ENCODE measurements around the gene MTCH1. TPM values are rescaled to one million over a fixed set of nuclear protein-coding genes. Genes with fewer than 3 reads are reported as not detected.
A peak's percentile ranks its signal among the peaks of the same experiment; 100 is the strongest.

The MTCH1 gene
- total RNA-seq, 1 experiment from 2014 or later: 204 TPM

DNA sequence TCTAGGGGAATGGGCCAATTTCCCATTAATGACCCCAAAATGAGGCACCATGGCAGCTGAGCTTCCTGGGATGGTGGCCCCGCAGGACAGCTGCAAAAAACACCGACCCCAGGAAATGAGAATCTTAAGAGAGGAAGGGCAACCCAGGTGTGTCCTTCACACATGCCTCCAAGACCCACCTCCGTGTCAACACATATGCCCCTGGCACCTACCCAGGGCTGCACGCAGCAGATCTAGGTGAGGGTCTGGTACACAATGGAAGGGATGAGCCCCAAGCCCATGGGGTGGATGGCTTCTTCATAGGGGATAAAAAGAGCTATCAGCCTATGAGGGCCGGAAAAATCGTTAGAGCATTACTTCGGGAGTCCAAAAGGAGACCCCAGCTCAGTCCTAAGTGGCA lies 9.5 kb downstream of the MTCH1 start:
- Mint-ChIP-seq H3K27ac (peak overlapping the region; percentile 19; the same call in 1 of the 2 replicates), H3K36me3 (peaks cover 66% of the 10 kb centered on the region), H3K4me1 (peaks cover 14% of the 10 kb centered on the region), H3K27me3 (ENCODE audit: low read depth) (no peaks in the 10 kb centered on the region), H3K9me3 (no peaks in the 10 kb centered on the region), H3K4me3 (no peak overlapping the region)
- no peak for TF ChIP-seq AFF4 (CRISPR knock-in tag; IDR thresholded peaks at IDR 0.05; ENCODE audit: borderline replicate concordance)
- TF ChIP-seq CBFB (CRISPR knock-in tag; IDR thresholded peaks at IDR 0.05; ENCODE audit: low read depth): no peak
- TF ChIP-seq ATF1 (CRISPR knock-in tag; IDR thresholded peaks at IDR 0.05): no peak
- no peak for TF ChIP-seq ZNF512 (CRISPR knock-in tag; IDR thresholded peaks at IDR 0.05; ENCODE audit: borderline replicate concordance)
- no peak for TF ChIP-seq FOXK1 (CRISPR knock-in tag; IDR thresholded peaks at IDR 0.05)
- TF ChIP-seq ESRRA (CRISPR knock-in tag; IDR thresholded peaks at IDR 0.05; ENCODE audit: borderline replicate concordance): no peak
- TF ChIP-seq ZBTB21 (CRISPR knock-in tag; IDR thresholded peaks at IDR 0.05; ENCODE audit: borderline replicate concordance): no peak
- no peak for TF ChIP-seq TEAD1 (CRISPR knock-in tag; IDR thresholded peaks at IDR 0.05)
- TF ChIP-seq ZNF317 (CRISPR knock-in tag; IDR thresholded peaks at IDR 0.05; ENCODE audit: borderline replicate concordance, low read depth): no peak
- TF ChIP-seq RELA (CRISPR knock-in tag; IDR thresholded peaks at IDR 0.05; ENCODE audit: borderline replicate concordance): no peak
- no peak for TF ChIP-seq CREB1 (CRISPR knock-in tag; IDR thresholded peaks at IDR 0.05)
- TF ChIP-seq, protein P1, sequence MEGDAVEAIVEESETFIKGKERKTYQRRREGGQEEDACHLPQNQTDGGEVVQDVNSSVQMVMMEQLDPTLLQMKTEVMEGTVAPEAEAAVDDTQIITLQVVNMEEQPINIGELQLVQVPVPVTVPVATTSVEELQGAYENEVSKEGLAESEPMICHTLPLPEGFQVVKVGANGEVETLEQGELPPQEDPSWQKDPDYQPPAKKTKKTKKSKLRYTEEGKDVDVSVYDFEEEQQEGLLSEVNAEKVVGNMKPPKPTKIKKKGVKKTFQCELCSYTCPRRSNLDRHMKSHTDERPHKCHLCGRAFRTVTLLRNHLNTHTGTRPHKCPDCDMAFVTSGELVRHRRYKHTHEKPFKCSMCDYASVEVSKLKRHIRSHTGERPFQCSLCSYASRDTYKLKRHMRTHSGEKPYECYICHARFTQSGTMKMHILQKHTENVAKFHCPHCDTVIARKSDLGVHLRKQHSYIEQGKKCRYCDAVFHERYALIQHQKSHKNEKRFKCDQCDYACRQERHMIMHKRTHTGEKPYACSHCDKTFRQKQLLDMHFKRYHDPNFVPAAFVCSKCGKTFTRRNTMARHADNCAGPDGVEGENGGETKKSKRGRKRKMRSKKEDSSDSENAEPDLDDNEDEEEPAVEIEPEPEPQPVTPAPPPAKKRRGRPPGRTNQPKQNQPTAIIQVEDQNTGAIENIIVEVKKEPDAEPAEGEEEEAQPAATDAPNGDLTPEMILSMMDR (IDR thresholded peaks at IDR 0.05): no peak
- TF ChIP-seq E2F1 (CRISPR knock-in tag; IDR thresholded peaks at IDR 0.05): no peak
- TF ChIP-seq, protein P2, sequence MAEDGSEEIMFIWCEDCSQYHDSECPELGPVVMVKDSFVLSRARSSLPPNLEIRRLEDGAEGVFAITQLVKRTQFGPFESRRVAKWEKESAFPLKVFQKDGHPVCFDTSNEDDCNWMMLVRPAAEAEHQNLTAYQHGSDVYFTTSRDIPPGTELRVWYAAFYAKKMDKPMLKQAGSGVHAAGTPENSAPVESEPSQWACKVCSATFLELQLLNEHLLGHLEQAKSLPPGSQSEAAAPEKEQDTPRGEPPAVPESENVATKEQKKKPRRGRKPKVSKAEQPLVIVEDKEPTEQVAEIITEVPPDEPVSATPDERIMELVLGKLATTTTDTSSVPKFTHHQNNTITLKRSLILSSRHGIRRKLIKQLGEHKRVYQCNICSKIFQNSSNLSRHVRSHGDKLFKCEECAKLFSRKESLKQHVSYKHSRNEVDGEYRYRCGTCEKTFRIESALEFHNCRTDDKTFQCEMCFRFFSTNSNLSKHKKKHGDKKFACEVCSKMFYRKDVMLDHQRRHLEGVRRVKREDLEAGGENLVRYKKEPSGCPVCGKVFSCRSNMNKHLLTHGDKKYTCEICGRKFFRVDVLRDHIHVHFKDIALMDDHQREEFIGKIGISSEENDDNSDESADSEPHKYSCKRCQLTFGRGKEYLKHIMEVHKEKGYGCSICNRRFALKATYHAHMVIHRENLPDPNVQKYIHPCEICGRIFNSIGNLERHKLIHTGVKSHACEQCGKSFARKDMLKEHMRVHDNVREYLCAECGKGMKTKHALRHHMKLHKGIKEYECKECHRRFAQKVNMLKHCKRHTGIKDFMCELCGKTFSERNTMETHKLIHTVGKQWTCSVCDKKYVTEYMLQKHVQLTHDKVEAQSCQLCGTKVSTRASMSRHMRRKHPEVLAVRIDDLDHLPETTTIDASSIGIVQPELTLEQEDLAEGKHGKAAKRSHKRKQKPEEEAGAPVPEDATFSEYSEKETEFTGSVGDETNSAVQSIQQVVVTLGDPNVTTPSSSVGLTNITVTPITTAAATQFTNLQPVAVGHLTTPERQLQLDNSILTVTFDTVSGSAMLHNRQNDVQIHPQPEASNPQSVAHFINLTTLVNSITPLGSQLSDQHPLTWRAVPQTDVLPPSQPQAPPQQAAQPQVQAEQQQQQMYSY (CRISPR knock-in tag; IDR thresholded peaks at IDR 0.05): no peak
- TF ChIP-seq GABPB1 (CRISPR knock-in tag; IDR thresholded peaks at IDR 0.05): no peak
- TF ChIP-seq, protein P3, sequence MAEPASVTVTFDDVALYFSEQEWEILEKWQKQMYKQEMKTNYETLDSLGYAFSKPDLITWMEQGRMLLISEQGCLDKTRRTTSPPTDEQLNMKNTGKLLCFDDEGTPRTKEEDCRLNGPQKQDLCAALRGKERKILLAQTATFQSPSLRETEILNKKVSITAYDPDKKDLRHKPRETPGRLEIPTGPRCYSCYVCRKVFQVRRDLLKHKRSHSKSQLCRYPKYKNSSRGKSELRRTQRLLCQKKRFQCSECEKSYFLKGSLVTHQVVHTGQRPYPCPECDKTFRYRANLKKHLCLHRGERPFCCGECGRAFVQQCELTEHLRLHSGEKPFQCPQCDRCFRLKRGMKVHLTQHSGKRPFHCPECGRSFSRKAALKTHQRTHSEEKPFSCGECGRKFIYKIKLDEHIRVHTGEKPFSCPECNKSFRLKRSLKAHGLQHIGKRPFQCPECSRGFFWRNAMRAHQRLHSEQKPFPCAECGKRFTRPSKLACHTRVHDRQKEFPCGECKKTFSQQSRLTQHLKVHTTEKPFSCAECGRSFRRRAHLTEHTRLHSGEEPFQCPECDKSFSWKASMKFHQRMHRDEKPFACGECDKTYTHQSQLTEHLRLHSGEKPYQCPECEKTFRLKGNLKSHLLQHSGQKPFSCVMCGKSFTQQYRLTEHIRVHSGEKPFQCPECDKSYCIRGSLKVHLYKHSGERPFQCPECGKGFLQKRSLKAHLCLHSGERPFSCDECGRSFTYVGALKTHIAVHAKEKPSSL (CRISPR knock-in tag; conservative IDR thresholded peaks at IDR 0.05): no peak
- no peak for TF ChIP-seq ATF6 (CRISPR knock-in tag; IDR thresholded peaks at IDR 0.05)
- POLR2A ChIA-PET: no interaction called here
- ATAC-seq (no peak), DNase-seq (ENCODE audit: low spot score) (no peak)
- CTCF ChIA-PET: interaction anchor here (1.2 to 3.9 kb wide), 4 partner anchors 43 to 211 kb away, joined by 3 to 100 read pairs (median 4); no protein-coding TSS in a partner anchor
